GM18517 (cell line): ENCODE data around the gene TIMM10.

Experiments
- ATAC-seq: cut with Tn5 transposase; IDR thresholded peaks from one replicate; pipeline ENCODE4 v1.9.1; 2021; ENCODE audit warnings: mild to moderate bottlenecking, moderate library complexity; ENCODE audit not compliant: unreplicated experiment

Gene TIMM10, protein sequence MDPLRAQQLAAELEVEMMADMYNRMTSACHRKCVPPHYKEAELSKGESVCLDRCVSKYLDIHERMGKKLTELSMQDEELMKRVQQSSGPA

DNA sequence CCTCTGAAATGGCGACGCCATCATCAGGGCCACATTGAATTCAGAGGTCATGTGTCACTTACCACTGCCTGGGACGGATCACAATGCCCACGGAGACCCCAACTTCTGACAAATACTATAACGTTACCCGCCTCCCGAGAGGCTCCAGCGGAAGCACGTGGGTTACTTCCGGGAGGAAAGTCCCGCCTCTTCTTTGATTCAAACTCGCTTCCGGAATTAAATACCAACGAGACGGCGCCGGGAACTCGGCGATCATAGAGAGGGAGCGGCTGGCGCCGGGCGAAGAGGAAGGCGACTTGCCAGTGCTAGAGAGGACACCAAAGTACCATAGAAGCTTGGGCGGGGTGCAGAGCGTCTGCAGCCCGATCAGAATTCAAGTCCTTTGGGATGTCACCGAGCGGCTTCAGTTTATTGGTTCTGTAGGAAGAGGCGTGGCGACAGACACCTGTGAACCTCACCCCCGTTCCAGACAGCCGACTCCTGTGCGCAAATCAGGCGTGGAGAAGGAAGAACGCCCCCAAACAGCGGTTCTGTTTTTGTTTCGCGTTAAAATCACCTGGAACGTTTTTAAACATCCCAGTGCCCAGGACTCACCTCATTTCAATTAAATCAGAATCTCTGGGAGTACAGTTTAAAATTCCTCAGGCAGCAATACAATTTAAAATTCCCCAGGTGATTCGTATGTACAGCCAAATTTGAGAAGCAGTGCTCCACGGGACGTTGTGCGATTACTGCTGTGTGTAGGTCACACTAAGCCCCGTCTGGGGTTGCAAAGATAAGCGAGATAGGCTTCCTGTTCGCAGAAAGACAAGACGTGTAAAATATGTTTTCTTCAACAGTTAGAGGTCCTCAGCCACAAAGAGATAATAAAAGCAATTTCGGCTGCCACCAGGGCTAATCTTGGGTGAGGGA lies at the start of gene TIMM10:
Gene TIMM10, minus strand, starts transcription at position 159 of the 912 bp plus-strand sequence. CDS start 565 bp downstream, outside the sequence.
- ATAC-seq: peak; percentile 99

DNA sequence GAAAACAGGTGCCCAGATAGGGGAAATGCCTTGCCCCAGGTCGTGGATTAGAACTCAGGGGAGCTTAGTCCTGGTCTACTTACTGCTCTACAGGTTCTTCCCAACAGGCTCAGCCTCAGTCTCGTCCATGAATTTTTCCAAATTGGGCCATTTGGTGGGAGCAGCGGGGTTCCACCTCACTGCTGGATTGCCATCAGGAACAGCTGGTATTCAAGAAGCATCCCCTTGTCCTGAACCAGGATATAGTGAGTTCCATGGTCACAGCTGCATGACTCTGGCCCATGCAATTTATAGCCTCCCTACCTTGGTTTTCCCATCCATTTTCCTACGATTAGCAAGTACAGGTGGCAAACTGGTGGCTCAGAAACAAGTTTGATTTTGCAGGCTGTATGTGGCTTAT lies 43.5 kb upstream of the TIMM10 start:
- no peak for ATAC-seq

DNA sequence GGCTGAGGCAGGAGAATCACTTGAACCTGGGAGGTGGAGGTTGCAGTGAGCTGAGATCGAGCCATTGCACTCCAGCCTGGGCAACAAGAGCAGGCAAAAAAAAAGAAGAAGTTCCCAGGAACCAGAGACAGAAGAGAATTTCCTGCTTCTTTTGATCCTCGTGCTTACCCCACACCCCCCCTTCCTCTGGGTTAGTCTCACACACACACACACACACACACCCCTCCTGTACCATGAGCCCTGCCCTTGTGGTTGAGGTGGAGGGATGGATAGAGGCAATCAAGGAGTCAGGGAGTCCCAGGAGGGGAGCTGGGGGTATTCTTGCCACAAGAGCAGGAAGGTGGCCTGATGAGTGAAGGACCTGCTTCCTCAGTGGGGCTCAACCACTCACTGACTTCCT lies 41.1 kb upstream of the TIMM10 start:
- ATAC-seq: no peak

DNA sequence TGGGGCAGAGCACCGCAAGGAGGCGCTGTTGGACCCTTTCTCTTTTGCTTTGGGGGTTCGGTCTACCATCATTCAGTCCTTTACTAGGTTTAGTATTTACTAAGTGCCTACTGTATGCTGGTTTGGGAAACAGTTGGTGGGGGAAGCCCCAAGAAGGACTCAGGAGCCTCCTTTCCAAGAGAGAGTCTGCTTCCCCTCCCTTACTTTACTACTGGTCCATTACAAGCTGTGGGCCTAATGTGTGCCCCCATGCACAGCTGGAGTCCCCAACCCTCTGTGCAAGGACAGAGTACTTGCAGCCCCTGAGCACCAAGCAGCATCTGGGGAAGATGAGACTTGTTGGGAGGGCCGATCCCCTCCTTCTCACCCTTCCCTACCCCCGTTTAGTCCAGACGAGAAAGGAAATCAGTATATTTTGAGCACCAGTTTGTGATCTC lies 37.8 kb upstream of the TIMM10 start:
- peak; percentile 73 for ATAC-seq

DNA sequence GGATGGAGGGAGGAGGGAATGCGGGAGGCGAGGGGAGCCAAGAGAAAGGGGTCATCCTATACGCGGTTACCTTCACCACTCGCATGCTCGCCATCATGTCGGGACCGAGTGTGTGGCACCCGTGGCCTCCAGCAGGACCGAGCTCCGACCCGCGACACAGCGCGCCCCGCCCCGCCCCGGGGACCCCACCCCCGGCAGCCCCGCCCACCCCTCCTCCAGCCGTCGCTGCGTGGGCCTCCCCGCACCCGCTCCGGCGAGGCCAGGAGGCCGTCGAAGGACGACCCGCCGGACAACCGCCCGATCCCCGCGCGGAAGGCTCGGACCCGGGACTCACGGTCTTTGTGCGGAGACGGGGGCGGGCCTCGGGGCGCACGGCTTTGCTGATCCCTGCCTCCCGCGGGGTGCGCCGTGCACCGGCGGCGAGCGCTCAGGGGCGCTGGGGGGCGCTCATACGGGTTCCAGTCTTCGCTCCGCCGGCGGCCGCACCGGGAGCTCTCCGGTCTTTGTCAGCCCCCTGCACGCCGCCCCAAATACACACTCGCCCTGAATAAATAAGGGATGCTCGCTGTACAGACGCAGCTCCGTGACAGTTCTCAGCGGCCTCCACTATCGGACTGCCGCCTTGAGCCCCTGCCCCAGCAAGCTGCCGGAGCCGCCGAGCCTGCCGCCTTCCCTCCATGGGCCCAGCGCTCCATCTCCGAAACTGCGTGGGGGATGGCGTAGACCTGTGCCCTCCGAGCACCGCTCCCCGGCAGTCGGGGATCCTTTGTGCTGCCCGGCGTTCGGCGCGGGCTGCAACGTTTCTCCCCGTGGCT lies 37.2 kb upstream of the TIMM10 start, which contains the start of gene UBE2L6:
Gene UBE2L6, minus strand, starts transcription at position 158 of the 815 bp plus-strand sequence. Its CDS starts 61 bp downstream, at position 97.
- peak; percentile 47 for ATAC-seq

DNA sequence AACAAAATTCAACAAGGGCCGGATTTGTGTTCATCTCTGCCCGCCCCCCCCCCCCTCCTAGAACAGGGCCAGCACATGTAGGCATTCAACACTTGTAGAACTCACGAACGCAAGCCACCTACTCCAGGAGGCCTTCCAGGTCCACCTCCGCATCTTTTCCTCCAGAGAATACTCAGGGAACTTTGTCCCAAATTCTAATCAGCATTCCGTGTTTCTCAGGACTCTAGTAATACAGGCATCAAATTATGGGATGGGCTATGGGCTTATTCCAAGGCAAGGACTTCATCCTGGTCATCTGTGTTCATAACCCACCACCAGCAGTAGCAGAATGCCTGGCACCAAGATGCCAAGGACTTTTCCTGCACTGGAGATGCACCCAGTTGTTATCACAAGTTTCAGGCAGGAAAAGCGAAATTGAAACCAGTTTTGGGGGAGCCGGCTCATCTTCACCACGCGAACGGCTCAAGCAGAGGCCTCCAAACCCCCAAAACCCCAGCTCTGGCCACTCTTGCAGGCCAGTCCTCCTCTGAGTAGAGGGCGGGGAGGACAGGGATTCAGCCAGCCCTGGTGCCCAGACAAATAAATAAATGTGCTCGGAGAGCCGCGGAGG lies 36.5 kb upstream of the TIMM10 start:
- ATAC-seq: no peak

DNA sequence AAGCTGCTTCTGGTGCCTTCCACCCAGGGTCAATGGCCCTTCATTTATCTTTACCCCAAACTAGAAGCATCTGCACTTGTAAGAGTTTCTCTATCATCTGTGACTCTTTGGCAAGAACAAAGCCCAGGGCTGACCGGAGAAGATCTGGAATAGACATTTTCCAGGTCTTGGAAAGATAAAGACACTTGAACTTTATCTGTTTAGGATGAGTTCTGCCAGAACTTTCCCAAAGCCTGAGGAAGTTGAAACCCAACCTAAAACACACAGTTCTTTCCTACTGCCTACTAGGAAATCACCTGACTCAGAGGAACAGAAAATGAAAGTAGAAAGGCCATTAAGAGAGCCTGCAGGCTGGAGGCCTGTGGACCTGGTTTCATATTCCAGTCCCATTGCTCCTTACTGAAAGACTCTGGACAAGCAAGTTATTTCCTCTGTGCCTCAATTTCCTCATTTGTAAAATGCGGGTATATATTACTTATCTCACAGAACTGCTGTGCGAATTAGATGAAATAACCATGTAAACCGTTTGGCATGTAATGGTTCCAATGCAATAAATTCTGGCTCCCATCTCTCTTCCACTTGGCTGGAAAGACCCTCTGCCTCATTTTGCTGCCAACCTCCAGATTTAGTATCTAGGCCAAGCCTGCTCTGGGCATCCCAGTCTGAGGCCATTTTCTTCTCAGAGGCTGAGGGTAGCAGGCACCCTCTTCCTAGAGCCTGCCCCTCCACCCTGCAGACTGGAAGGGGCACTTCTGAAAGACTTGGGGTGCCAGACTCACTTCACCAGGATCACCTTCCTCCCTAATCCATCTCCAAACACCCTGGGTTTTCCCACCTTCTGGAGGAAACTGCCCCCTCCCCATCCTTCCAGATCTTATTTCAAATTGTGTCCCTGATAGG lies 35.7 kb upstream of the TIMM10 start:
- ATAC-seq: peak; percentile 70

DNA sequence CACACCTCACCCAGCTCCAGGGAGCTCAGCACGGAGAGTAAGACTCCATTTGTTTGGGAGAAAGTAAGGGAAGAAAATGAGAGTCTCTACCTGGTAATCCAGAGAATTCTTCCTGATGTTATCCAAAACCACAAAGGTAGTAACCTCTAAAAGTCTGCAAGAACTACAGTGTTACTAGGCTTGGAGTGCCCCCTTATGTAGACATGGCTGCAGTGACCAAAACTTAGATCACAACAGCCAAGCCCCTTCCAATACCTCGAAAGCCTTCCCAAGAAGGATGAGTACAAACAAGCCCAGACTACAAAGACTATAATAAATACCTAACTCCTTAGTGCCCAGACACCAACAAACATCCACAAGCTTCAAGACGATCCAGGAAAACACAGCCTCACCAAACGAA lies 32.0 kb upstream of the TIMM10 start:
- no peak for ATAC-seq

DNA sequence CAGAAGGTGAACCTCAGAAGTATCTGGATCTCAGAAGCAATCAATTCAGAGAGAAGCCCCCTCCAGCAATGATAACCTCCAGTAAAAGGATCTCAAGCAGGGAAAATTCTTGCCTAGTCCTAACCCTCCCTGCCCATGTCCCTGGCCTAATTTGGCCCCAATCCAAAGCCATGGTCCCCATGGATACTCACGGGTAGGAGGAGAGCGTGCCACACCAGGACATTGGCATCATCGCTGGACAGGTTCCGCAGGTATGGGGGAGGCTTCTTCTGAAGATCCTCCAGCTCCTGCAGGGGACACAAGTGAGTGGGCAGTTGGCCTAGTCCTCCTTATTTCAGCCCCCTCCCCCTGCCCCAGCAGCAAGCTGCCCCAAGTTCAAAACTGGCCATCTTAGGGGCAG lies 29.6 kb upstream of the TIMM10 start:
- ATAC-seq: no peak

DNA sequence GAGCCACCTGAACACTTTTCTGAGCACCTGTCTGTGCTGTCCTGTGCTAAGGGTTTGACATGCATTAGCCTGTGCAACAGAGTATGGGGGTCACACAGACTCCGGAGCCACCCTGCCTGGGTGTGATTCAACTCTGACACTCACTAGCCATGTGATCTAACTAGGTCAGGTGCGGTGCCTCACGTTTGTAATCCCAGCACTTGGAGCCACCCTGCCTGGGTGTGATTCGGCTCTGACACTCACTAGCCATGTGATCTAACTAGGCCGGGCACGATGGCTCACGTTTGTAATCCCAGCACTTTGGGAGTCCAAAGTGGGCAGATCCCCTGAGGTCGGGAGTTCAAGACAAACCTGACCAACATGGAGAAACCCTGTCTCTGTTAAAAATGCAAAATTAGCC lies 25.5 kb upstream of the TIMM10 start:
- no peak for ATAC-seq

DNA sequence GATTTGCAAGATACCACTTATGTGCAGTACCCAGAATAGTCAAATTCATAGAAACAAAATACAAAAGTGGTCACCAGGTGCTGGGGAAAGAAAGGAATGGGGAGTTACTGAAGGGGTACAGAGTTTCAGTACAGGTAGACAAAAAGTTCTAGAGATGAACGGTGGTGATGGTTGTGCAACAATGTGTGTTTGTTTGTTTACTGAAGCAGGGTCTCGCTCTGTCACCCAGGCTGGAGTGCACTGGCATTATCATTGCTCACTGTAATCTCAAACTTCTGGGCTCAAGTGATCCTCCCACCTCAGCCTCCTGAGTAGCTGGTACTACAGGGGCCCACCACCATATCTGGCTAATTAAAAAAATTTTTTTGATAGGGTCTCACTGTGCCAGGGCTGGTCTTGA lies 24.8 kb upstream of the TIMM10 start:
- no peak for ATAC-seq

DNA sequence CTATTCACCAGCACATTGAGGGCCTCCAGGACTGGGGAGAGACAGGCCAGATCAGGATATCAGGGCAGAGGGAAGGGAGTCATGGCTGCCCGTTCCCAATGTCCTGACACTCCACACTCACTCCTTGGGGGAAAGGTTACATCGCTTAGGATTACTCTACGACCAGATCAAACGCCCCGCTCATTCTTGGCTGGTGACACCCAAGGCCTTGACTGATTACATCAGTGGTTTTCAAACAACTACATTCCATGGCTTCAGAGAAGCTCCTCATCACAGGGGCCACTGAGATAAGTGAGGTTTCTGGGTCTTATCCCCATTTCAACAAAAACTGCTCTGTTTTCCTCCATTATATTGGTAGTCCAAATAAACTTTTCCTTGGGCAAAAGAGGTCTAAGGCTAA lies 21.9 kb upstream of the TIMM10 start:
- no peak for ATAC-seq

DNA sequence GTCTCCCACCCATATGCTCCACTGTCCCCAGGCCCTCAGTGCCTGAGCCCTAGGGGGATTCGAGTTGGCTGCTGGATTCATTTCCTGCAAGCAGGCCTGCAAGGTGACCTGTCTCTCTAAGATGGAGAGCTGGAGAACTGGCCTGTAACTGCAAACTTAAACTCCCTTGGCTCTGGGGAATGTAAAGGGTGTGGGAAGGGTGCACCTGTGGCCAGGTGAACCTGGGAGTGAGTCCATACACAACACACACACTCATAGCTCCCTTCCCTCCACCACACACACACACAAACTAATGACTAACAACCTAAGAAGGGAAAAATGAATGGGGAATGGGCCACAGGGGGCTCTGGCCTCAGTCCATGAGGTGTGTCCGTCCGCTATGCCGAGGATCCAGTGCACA lies 21.4 kb upstream of the TIMM10 start:
- no peak for ATAC-seq

DNA sequence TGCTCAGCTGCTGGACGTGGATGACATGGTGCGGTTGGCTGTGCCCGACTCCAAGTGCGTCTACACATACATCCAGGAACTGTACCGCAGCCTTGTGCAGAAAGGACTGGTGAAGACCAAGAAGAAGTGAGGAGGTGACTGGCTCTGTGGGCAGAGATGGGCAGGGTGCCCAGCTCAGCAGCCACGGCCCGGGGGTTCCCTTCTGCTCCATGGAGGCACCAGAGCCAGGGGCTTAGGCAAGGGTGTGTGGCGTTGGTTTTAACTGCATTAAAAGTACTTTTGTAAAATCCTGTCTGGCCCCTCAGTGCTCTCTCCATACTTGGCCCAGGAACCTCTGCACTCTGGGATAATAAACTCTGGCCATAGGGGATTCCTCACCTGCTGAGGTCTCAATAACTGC lies 19.4 kb upstream of the TIMM10 start:
- ATAC-seq: no peak

DNA sequence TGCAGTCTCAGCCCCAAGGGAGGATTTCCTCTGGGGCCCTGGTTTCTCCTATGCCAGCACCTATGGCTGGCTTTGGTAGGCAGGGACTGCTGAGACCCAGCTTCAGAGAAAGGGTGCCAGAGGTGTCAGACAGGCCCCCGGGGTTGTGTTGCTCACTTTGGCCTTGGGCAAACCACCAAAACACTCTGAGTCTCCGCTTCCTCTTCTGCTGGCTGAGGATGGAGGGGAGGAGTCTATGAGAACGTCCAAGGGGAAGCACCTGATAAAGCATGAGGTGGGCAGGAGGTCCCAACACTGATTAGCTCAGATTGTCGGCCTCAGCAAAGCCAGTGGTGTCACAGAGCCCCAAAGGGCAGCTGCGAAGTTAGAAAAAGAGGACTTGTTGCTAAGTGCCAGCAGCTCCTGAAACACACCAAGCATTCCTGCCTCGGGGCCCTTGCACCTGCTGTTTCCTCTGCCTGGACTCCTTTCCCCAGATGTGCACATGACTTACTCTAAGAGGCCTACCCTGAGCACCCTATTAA lies 17.4 kb upstream of the TIMM10 start:
- ATAC-seq: peak; percentile 86

DNA sequence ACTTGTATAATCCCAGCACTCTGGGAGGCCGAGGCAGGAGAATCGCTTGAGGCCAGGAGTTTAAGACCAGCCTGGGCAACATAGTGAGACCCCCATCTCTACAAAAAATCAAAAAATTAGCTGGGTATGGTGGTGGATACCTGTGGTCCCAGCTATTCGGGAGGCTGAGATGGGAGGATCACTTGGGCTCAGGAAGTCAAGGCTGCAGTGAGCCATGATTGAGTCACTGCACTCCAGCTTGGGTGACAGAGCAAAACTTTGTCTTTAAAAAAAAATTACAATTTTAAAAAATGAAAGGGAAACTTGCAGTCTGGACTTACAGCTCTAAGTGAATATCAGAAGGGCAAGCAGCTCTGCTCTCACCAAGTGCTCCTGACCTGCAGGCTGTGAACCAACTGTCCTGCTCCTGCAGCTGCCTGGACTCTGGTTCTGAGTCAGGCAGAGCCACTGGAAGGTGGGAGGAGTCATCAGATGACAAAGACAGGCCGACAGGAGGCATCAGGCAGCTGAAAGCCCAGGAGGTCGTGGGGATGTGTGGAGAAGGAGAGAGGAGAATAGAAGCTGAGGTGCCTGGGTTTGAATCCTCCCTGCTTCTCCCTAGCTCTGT lies 16.4 kb upstream of the TIMM10 start:
- ATAC-seq: peak; percentile 69

DNA sequence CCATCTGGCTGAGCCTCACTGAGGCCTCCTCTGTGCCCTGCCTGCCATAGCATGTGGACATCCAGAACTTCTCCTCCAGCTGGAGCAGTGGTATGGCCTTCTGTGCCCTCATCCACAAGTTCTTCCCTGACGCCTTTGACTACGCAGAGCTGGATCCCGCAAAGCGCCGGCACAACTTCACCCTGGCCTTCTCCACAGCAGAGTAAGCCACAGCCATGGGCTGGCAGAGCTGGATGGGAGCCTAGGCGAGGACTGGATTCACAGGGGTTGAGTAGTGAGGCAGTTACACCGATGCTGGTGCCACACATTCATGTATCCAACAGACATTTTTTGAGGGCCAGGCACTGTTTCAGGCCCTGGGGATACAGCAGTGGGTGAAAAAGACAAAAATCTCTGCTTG lies 15.9 kb upstream of the TIMM10 start:
- no peak for ATAC-seq

DNA sequence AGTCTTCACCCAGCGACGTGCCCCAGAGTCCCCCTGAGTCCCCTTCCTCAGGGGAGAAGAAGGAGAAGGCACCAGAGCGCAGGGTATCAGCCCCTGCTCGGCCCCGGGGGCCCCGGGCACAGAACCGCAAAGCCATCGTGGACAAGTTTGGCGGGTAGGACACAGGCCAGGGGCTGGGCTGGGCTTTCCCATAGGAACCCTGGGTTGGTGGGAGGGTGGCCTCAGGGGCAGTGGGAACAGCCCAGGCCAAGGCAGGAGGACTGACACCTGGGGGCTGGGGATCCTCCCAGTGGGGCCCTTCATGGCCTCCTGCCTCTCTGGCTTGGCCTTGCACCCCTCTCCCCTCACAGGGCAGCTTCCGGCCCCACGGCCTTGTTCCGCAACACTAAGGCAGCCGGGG lies 15.3 kb upstream of the TIMM10 start:
- no peak for ATAC-seq

DNA sequence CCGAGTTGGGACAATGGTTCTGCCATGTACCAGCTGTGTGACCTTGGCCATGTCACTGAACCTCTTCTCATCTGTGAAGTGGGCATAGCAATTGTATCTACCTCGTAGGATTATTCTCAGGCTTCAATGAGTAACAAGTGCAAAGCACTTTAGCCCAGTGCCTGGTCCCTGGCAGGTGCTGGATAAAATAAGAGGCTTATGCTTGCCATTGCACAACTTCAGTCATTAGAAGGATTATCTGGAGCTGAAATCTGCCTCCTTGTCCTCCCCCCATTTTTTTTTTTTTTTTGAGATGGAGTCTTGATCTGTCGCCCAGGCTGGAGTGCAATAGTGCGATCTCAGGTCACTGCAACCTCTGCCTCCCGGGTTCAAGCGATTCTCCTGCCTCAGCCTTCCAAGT lies 14.0 kb upstream of the TIMM10 start:
- ATAC-seq: no peak
